ENCODE data around the gene PCDHGA6. TPM values are rescaled to one million over a fixed set of nuclear protein-coding genes. Genes with fewer than 3 reads are reported as not detected.

PCDHGA6 gene
- total and polyA plus RNA-seq, 2 of the 8 experiments (the other 6 are each of a cell fraction or from before 2014, with no cell fraction given), result 1.4 to 2.0 TPM

GRCh38 chr5:141398608-141399007 lies 24.9 kb downstream of the PCDHGA6 start:
- Histone ChIP-seq H3K79me1 (ENCODE audit: low read depth, low read length) (no peaks in the 10 kb centered on the region), H2BK20ac (ENCODE audit: low read length) (no peak overlapping the region), H3K14ac (ENCODE audit: insufficient read length) (no peak overlapping the region), H3K27ac (ENCODE audit: low read depth, low read length) (no peak overlapping the region), H3K36me3 (ENCODE audit: control insufficient read depth in 2 of 4, insufficient read depth in 4 of 4, low read length in 3 of 4) (peaks cover 0 to 12% (median under 1%) of the 10 kb centered on the region in 4 experiments; a peak in 2 of 8 replicates), H3K4ac (replicated peaks; ENCODE audit: insufficient read length, low read depth, low read length) (no peak overlapping the region), H2AFZ (ENCODE audit: low read length) (no peak overlapping the region), H2BK5ac (ENCODE audit: low read depth, low read length) (no peak overlapping the region), H3K56ac (replicated peaks; ENCODE audit: insufficient read length, low read depth, low read length) (no peak overlapping the region), H2BK12ac (ENCODE audit: low read depth, low read length) (no peak overlapping the region), H3K4me2 (ENCODE audit: insufficient read depth in 1 of 2, low read depth in 2 of 2, low read length in 2 of 2) (no peak overlapping the region), H4K8ac (ENCODE audit: extremely low read depth, insufficient read depth, low read length) (no peak overlapping the region), H3K9ac (replicated peaks in 1 of 4; ENCODE audit: extremely low read depth in 1 of 4, low read depth in 3 of 4, low read length in 3 of 4) (no peak overlapping the region), H2AK5ac (ENCODE audit: low read depth, low read length) (no peak overlapping the region), H2BK120ac (replicated peaks; ENCODE audit: low read depth, low read length) (no peak overlapping the region), H3K23me2 (ENCODE audit: low read depth, low read length) (no peaks in the 10 kb centered on the region), H3K27me3 (replicated peaks in 1 of 4; ENCODE audit: control insufficient read depth in 3 of 4, extremely low read depth in 1 of 4, insufficient read depth in 3 of 4, low read length in 3 of 4) (no peaks in the 10 kb centered on the region), H3K79me2 (ENCODE audit: control insufficient read depth in 1 of 2, insufficient read depth in 2 of 2, low read length in 2 of 2) (no peaks in the 10 kb centered on the region), H2BK15ac (ENCODE audit: low read length) (no peak overlapping the region), H4K5ac (ENCODE audit: insufficient read length, low read depth, low read length) (no peak overlapping the region), H3K9me3 (ENCODE audit: insufficient read depth in 2 of 2, low read depth in 1 of 2, low read length in 1 of 2) (peaks cover 45 to 56% of the 10 kb centered on the region in 2 experiments), H3K4me1 (replicated peaks in 1 of 4; ENCODE audit: control insufficient read depth in 3 of 4, insufficient read depth in 4 of 4, low read length in 3 of 4) (no peaks in the 10 kb centered on the region), H4K91ac (replicated peaks; ENCODE audit: insufficient read length, low read length) (no peak overlapping the region), H4K20me1 (replicated peaks in 1 of 2; ENCODE audit: control insufficient read depth in 1 of 2, insufficient read depth in 2 of 2, low read length in 2 of 2) (no peaks in the 10 kb centered on the region), H3K4me3 (ENCODE audit: extremely low read depth in 1 of 4, insufficient read depth in 2 of 4, low read depth in 3 of 4, low read length in 4 of 4) (no peak overlapping the region), H3K18ac (ENCODE audit: extremely low read depth, low read length) (no peak overlapping the region), H3K23ac (ENCODE audit: insufficient read length) (no peak overlapping the region)
- TF ChIP-seq POLR2A (IDR thresholded peaks at IDR 0.05; ENCODE audit: control extremely low read depth in 1 of 2, low read depth in 2 of 2, low read length in 2 of 2) (no peak), JUN (IDR thresholded peaks at IDR 0.05; ENCODE audit: low read depth, low read length) (no peak), CEBPB (IDR thresholded peaks at IDR 0.05; ENCODE audit: low read depth, low read length) (no peak), CHD2 (IDR thresholded peaks at IDR 0.05; ENCODE audit: low read length) (no peak), RNF2 (IDR thresholded peaks at IDR 0.05; ENCODE audit: borderline replicate concordance, low read depth, low read length, missing control alignments, poor library complexity, severe bottlenecking) (no peak), GABPA (IDR thresholded peaks at IDR 0.05; ENCODE audit: borderline replicate concordance, insufficient read depth, low read length) (no peak), TEAD4 (IDR thresholded peaks at IDR 0.05; ENCODE audit: low read depth, low read length) (no peak), PHF8 (conservative IDR thresholded peaks at IDR 0.05; ENCODE audit: low read depth, low read length) (no peak), SP1 (IDR thresholded peaks at IDR 0.05; ENCODE audit: low read depth, low read length) (no peak), KDM4A (IDR thresholded peaks at IDR 0.05; ENCODE audit: low read depth, low read length, severe bottlenecking) (no peak), YY1 (IDR thresholded peaks at IDR 0.05; ENCODE audit: low read depth, low read length) (no peak), TCF12 (IDR thresholded peaks at IDR 0.05; ENCODE audit: low read depth, low read length) (no peak), POU5F1 (IDR thresholded peaks at IDR 0.05; ENCODE audit: low read depth, low read length) (no peak)
- ChIA-PET POLR2A (ENCODE audit: partially characterized antibody) (no interaction called here), CTCF (ENCODE audit: partially characterized antibody) (interaction anchor here (1.3 to 4.0 kb wide), 11 partner anchors 8 to 175 kb away, joined by 3 to 34 read pairs (median 9); partner anchors contain the start of genes PCDHB15, PCDHGA10, PCDHGA4 and PCDHGB3)
- FAIRE-seq (no peak), DNase-seq (ENCODE audit: low read depth in 1 of 2, low spot score in 2 of 2) (no peak)
- WGBS, 2 experiments (ENCODE audit: extremely low coverage in 1 of 2, insufficient coverage in 1 of 2, insufficient read length in 1 of 2, insufficient replicate concordance in 2 of 2, low coverage in 1 of 2, low lambda C conversion rate in 2 of 2, missing lambda C conversion rate in 1 of 2), result 91% methylated on average over 15 of the region's 15 CpGs; no CpG with 5 or more reads in 1 of the 2 experiments

All from H1 (cell line).